OCI-LY7 (cell line): ENCODE measurements around the gene PNMA5. TPM values are rescaled to one million over a fixed set of nuclear protein-coding genes. Genes with fewer than 3 reads are reported as not detected.

ENCODE experiments used
- BruUV-seq: library from RNA; stranded (reverse); fragments of 400-500 nt; replicated peaks from 2 replicates; lab custom pipeline; 2021; lab: Mats Ljungman, UMichigan
- CTCF ChIA-PET: fragments of 300-600 bp; sonication (Branson Sonifier 250); formaldehyde crosslinking; loops from one replicate; lab custom pipeline; 2022; ENCODE audit warnings: antibody characterized with exemption; ENCODE audit not compliant: unreplicated experiment; lab: Charles Lee
- POLR2A ChIA-PET: fragments of 300-600 bp; sonication (Branson Sonifier 250); formaldehyde crosslinking; loops from one replicate; lab custom pipeline; 2022; ENCODE audit warnings: antibody characterized with exemption; lab: Charles Lee
- DNase-seq: peaks from one replicate; pipeline ENCODE4 v3.0.0-alpha.2; 2015; ENCODE audit warnings: low spot score
- H2AFZ ChIP-seq: fragments of 200-600 bp; sonication (generic), shearing (Covaris generic); 2 replicates; pipeline ENCODE4 v1.6.1; 2014; ENCODE audit warnings: mild to moderate bottlenecking, antibody characterized with exemption, low read length, moderate library complexity
- H3K27ac ChIP-seq: fragments of 200-600 bp; sonication (generic); 2 replicates; pipeline ENCODE4 v1.5.1; 2014; ENCODE audit warnings: mixed run types, low read depth, mild to moderate bottlenecking, moderate library complexity, low read length, inconsistent platforms; ENCODE audit not compliant: poor library complexity, severe bottlenecking
- H3K36me3 ChIP-seq: fragments of 200-600 bp; sonication (generic); 2 replicates; pipeline ENCODE4 v1.6.1; 2014; ENCODE audit warnings: mild to moderate bottlenecking, antibody characterized with exemption, low read length, moderate library complexity, mixed read lengths; ENCODE audit not compliant: insufficient read depth
- H3K4me1 ChIP-seq: fragments of 200-600 bp; sonication (generic); 2 replicates; pipeline ENCODE4 v1.5.1; 2014; ENCODE audit warnings: mild to moderate bottlenecking, low read length; ENCODE audit not compliant: insufficient read depth, poor library complexity, severe bottlenecking
- H3K4me2 ChIP-seq: fragments of 200-600 bp; sonication (generic); 2 replicates; pipeline ENCODE4 v1.6.1; 2014; ENCODE audit warnings: mild to moderate bottlenecking, low read length
- H3K4me3 ChIP-seq: fragments of 200-600 bp; sonication (generic); 2 replicates; pipeline ENCODE4 v1.5.1; 2014; ENCODE audit warnings: mild to moderate bottlenecking, low read depth, low read length; ENCODE audit not compliant: poor library complexity, severe bottlenecking
- H3K79me2 ChIP-seq: fragments of 200-600 bp; sonication (generic); 2 replicates; pipeline ENCODE4 v1.6.1; 2016; ENCODE audit warnings: low read depth, mild to moderate bottlenecking, low read length, moderate library complexity, mixed read lengths; ENCODE audit not compliant: insufficient read depth
- H3K9me2 ChIP-seq: fragments of 200-600 bp; sonication (generic); 2 replicates; pipeline ENCODE4 v1.6.1; 2016; ENCODE audit warnings: mild to moderate bottlenecking, low read length, mixed read lengths; ENCODE audit not compliant: insufficient read depth
- H3K9me3 ChIP-seq: fragments of 200-600 bp; sonication (generic); 2 replicates; pipeline ENCODE4 v1.6.1; 2014; ENCODE audit warnings: mild to moderate bottlenecking, mixed run types, low read length, mixed read lengths
- H4K20me1 ChIP-seq: fragments of 200-600 bp; sonication (generic); 2 replicates; pipeline ENCODE4 v1.6.1; 2014; ENCODE audit warnings: mild to moderate bottlenecking, antibody characterized with exemption, low read length, moderate library complexity, mixed read lengths; ENCODE audit not compliant: insufficient read depth
- EZH2phosphoT487 ChIP-seq: fragments of 200-600 bp; sonication (generic); IDR thresholded peaks from 2 replicates; pipeline ENCODE4 v1.6.1; 2018; ENCODE audit warnings: low read depth, borderline replicate concordance, mild to moderate bottlenecking, mixed run types, antibody characterized with exemption, low read length, moderate library complexity, mixed read lengths
- intact Hi-C: fragments of 100-400 bp; cut with micrococcal nuclease; formaldehyde crosslinking; loops from one replicate; pipeline ENCODE4 v1.10.0; 2022; ENCODE audit not compliant: unreplicated experiment
- total RNA-seq, 2 experiments: library from RNA; depleted of rRNA in 1 of 2; stranded (reverse); fragments of >200 nt in 1 of 2; shearing (Covaris generic) in 1 of 2; gene quantifications; 2 replicates each; pipeline ENCODE4 v1.2.3, GENCODE V29; 2014 to 2022
- TF ChIP-seq, protein P1 (sequence below): fragments of 200-600 bp; sonication (generic); conservative IDR thresholded peaks from 2 replicates; pipeline ENCODE4 v1.5.1; 2014; ENCODE audit warnings: mild to moderate bottlenecking, antibody characterized with exemption, low read length, moderate library complexity, mixed read lengths

The PNMA5 gene
- total RNA-seq, 2 experiments from 2014 or later = not detected

DNA sequence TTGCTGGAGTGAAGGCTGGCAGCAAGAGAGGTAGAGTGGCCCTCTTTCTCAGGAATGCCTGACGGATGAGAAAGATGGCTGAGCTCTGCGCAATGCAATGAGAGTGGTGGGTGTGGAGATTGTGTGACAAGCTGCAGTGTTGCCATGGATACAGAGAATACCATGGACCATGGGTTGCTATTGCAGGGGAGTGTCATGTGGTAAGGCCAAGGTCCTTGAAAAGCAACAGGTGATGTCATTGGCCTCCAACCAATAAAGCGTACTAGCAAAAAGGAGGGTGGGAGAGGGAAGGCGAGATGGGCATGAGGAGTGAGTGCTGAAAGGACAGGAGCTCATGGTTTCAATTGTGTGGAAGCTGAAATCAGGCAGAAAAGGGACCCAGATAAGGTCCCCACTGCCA, 1.8 kb downstream of the PNMA5 start:
- Histone ChIP-seq H3K4me2 (no peak overlapping the region), H3K79me2 (no peaks in the 10 kb centered on the region), H3K36me3 (no peaks in the 10 kb centered on the region), H4K20me1 (no peaks in the 10 kb centered on the region), H3K9me2 (no peaks in the 10 kb centered on the region), H3K4me1 (no peaks in the 10 kb centered on the region), H3K9me3 (no peaks in the 10 kb centered on the region), H3K27ac (no peak overlapping the region), H3K4me3 (no peak overlapping the region), H2AFZ (no peak overlapping the region)
- intact Hi-C loops = no loop called here
- TF ChIP-seq, protein P1, sequence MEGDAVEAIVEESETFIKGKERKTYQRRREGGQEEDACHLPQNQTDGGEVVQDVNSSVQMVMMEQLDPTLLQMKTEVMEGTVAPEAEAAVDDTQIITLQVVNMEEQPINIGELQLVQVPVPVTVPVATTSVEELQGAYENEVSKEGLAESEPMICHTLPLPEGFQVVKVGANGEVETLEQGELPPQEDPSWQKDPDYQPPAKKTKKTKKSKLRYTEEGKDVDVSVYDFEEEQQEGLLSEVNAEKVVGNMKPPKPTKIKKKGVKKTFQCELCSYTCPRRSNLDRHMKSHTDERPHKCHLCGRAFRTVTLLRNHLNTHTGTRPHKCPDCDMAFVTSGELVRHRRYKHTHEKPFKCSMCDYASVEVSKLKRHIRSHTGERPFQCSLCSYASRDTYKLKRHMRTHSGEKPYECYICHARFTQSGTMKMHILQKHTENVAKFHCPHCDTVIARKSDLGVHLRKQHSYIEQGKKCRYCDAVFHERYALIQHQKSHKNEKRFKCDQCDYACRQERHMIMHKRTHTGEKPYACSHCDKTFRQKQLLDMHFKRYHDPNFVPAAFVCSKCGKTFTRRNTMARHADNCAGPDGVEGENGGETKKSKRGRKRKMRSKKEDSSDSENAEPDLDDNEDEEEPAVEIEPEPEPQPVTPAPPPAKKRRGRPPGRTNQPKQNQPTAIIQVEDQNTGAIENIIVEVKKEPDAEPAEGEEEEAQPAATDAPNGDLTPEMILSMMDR = no peak
- CTCF ChIA-PET = no interaction called here
- DNase-seq = no peak
- BruUV-seq = no TSS peak
- POLR2A ChIA-PET = no interaction called here

DNA sequence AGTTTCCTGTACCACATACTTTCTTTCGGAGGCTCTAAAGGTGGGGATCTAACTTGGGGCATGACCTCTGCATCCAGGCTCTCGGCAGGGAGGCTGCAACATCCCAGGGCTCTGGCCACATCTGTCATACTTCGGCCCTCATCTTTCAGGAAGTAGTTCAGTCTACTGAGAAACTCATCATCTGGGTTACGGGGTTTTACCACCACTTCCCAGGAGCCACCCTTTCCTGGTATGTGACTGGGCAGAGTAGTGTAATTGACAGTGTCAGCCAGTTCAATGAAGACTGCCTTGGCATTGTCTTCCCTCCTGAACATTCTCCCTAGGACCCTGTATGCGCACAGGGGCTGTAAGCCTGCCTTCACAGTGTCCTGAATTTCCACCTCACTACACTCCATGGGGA, 2.8 kb downstream of the PNMA5 start:
- Histone ChIP-seq H4K20me1 (no peaks in the 10 kb centered on the region), H2AFZ (no peak overlapping the region), H3K79me2 (no peaks in the 10 kb centered on the region), H3K4me2 (no peak overlapping the region), H3K9me3 (no peaks in the 10 kb centered on the region), H3K4me3 (no peak overlapping the region), H3K4me1 (no peaks in the 10 kb centered on the region), H3K36me3 (no peaks in the 10 kb centered on the region), H3K9me2 (no peaks in the 10 kb centered on the region), H3K27ac (no peak overlapping the region)
- TF ChIP-seq, protein P1 = no peak
- no peak for TF ChIP-seq EZH2phosphoT487
- CTCF ChIA-PET = no interaction called here
- BruUV-seq = no TSS peak
- intact Hi-C loops = no loop called here
- DNase-seq = no peak
- POLR2A ChIA-PET = no interaction called here

DNA sequence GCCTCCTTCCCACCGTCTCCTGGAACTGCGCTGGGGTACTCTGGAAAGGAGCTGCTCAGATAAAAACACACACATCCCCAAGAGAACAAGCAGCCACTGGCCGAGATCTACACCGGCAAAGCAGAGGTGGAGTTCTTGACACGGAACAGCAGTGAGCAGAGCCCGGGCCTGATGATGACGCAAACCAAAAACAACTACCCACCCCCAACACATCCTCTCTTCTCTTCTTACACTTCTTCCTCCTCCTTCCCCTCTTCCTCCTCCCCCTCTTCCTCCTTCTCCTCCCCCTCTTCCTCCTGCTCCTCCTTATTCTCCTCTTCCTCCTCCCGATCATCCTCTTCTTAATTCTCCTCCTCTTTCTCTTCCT, 4.6 kb downstream of the PNMA5 start:
- H3K4me3 ChIP-seq = no peak overlapping the region
- no TSS peak for BruUV-seq
- ChIA-PET POLR2A (no interaction called here), CTCF (no interaction called here)
- TF ChIP-seq, protein P1 = no peak
- no peak for TF ChIP-seq EZH2phosphoT487
- H3K27ac ChIP-seq = no peak overlapping the region
- no peaks in the 10 kb centered on the region for H3K36me3 ChIP-seq
- H3K4me2 ChIP-seq = no peak overlapping the region
- no peak overlapping the region for H2AFZ ChIP-seq
- intact Hi-C loops = no loop called here
- H3K4me1 ChIP-seq = no peaks in the 10 kb centered on the region
- H4K20me1 ChIP-seq = no peaks in the 10 kb centered on the region
- no peaks in the 10 kb centered on the region for H3K9me3 ChIP-seq
- H3K9me2 ChIP-seq = no peaks in the 10 kb centered on the region
- DNase-seq = no peak
- H3K79me2 ChIP-seq = no peaks in the 10 kb centered on the region
